ENCODE data around the gene TNFAIP8L1.
A peak's percentile ranks its signal among the peaks of the same experiment; 100 is the strongest.

TNFAIP8L1 gene

DNA sequence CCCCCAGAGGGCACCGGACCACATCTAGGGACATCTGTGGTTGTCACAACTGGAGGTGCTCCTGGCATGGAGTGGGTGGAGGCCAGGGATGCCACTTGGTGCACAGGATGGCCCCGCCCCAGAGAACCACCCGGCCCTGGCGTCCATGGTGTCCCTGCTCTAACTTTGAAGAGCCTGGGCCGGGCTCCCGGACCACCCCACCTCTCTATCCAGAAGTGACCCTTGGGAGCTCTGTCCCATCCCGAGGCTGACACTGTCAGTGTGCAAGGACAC is 53.7 kb downstream of the TNFAIP8L1 start:
- no peak for DNase-seq (ENCODE audit: low read depth)
- TF ChIP-seq, protein P1, sequence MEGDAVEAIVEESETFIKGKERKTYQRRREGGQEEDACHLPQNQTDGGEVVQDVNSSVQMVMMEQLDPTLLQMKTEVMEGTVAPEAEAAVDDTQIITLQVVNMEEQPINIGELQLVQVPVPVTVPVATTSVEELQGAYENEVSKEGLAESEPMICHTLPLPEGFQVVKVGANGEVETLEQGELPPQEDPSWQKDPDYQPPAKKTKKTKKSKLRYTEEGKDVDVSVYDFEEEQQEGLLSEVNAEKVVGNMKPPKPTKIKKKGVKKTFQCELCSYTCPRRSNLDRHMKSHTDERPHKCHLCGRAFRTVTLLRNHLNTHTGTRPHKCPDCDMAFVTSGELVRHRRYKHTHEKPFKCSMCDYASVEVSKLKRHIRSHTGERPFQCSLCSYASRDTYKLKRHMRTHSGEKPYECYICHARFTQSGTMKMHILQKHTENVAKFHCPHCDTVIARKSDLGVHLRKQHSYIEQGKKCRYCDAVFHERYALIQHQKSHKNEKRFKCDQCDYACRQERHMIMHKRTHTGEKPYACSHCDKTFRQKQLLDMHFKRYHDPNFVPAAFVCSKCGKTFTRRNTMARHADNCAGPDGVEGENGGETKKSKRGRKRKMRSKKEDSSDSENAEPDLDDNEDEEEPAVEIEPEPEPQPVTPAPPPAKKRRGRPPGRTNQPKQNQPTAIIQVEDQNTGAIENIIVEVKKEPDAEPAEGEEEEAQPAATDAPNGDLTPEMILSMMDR (IDR thresholded peaks at IDR 0.05; ENCODE audit: control insufficient read depth, extremely low read depth, insufficient read depth), result no peak
- H3K4me3 ChIP-seq (ENCODE audit: low read depth, low read length), result no peak overlapping the region

DNA sequence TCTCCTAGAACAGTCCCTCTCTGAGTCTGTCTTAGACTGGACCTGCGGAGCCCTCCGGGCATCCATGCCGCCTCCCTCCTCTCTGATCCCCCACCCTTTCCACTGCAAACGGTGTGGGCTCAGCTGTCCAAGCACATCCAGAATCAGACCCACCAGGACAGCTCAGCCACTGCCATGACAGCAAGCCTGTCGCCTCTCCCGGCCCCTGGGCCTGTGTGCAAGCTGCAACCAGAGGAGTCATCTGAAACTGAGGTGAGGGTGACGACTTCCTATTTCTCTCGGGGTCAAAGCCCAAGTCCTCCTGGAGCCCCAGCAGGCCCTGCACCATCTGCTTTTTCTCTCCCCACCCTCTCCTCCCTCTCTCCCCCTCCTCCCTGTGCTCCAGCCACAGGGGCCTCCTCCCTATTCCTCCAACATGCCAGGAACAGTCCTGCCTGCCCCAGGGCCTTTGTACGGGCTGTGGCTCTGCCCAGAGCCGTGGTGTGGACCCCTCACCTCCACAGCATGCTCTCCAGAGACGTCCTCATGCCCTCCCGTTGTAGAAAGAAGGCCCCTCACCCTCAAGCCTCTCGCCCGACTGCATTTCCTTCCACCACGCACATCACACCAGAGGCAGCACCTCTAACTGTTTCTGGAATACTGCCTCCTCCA is 54.3 kb downstream of the TNFAIP8L1 start:
- DNase-seq (ENCODE audit: low read depth), result no peak
- TF ChIP-seq, protein P1 (IDR thresholded peaks at IDR 0.05; ENCODE audit: control insufficient read depth, extremely low read depth, insufficient read depth), result no peak
- H3K4me3 ChIP-seq (ENCODE audit: low read depth, low read length), result peak overlapping the region; percentile 9; the same call in 1 of the 2 replicates

- TF ChIP-seq, protein P1 (IDR thresholded peaks at IDR 0.05; ENCODE audit: control insufficient read depth, extremely low read depth, insufficient read depth), result no peak
- peak overlapping the region; percentile 47 for H3K4me3 ChIP-seq (ENCODE audit: low read depth, low read length)
- DNase-seq (ENCODE audit: low read depth), result peak; percentile 100
Measured at GRCh38 chr19:4694211-4694987, 55.1 kb downstream of the TNFAIP8L1 start.

DNA sequence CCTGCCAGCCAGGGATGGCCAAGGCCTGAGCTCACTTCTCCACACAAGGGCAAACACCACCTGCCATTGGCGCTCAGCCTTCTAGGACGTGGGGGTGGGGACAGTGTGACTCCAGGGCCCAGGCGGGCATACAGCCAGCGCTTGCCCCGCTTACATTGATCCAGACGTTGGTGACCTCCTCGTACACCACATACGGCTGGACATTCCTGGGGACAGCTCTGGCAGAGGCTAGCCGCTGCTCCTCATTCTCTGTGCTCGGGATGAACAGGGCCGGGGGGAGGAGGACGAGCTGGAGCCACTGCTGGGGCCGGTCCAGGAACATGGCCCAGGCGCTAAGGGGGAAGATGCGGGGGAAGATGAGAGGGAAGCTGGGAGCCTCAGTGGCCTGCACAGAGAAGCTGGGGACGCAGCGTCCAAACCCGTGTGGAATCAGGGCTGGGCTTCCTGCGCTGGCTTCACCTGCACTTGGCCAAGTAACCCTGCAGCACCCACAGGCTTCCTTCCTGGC is 56.0 kb downstream of the TNFAIP8L1 start:
- H3K4me3 ChIP-seq (ENCODE audit: low read depth, low read length), result peak overlapping the region; percentile 47
- DNase-seq (ENCODE audit: low read depth), result no peak
- TF ChIP-seq, protein P1 (IDR thresholded peaks at IDR 0.05; ENCODE audit: control insufficient read depth, extremely low read depth, insufficient read depth), result no peak

- TF ChIP-seq, protein P1 (IDR thresholded peaks at IDR 0.05; ENCODE audit: control insufficient read depth, extremely low read depth, insufficient read depth), result no peak
- DNase-seq (ENCODE audit: low read depth), result no peak
- H3K4me3 ChIP-seq (ENCODE audit: low read depth, low read length), result no peak overlapping the region
Measured at GRCh38 chr19:4697304-4697703, 58.0 kb downstream of the TNFAIP8L1 start.

- TF ChIP-seq, protein P1 (IDR thresholded peaks at IDR 0.05; ENCODE audit: control insufficient read depth, extremely low read depth, insufficient read depth), result no peak
- DNase-seq (ENCODE audit: low read depth), result no peak
- H3K4me3 ChIP-seq (ENCODE audit: low read depth, low read length), result no peak overlapping the region
Measured at GRCh38 chr19:4699826-4700692, 60.7 kb downstream of the TNFAIP8L1 start.

All from LNCaP clone FGC (cell line).